ENCODE results near the gene NUBPL.
"Not testable (repeated sequence)": the region's sequence is repeated elsewhere in the genome, so short reads cannot be mapped to it uniquely, and the experiment has no call there.

Gene NUBPL

GRCh38 chr14:31716208-31716607 lies 155.0 kb downstream of the NUBPL start:
- TF ChIP-seq ZNF274 (IDR thresholded peaks at IDR 0.05; ENCODE audit: low read depth, low read length) = no peak
- H3K4me3 ChIP-seq (ENCODE audit: low read length) = no peak overlapping the region

- H3K4me3 ChIP-seq (ENCODE audit: low read length) = no peak overlapping the region
Observed at GRCh38 chr14:31717294-31718085, 156.3 kb downstream of the NUBPL start.

GRCh38 chr14:31718585-31718984 lies 157.4 kb downstream of the NUBPL start:
- TF ChIP-seq ZNF274 (IDR thresholded peaks at IDR 0.05; ENCODE audit: low read depth, low read length) = no peak

More at GRCh38 chr14:31717294-31718085, 156.3 kb downstream of the NUBPL start:
- no peak for TF ChIP-seq ZNF274 (IDR thresholded peaks at IDR 0.05; ENCODE audit: low read depth, low read length)

GRCh38 chr14:31718985-31719384 lies 157.8 kb downstream of the NUBPL start:
- no peak overlapping the region for H3K4me3 ChIP-seq (ENCODE audit: low read length)
- no peak for TF ChIP-seq ZNF274 (IDR thresholded peaks at IDR 0.05; ENCODE audit: low read depth, low read length)

More at GRCh38 chr14:31718585-31718984, 157.4 kb downstream of the NUBPL start:
- H3K4me3 ChIP-seq (ENCODE audit: low read length) = no peak overlapping the region

- no peak overlapping the region for H3K4me3 ChIP-seq (ENCODE audit: low read length)
- no peak for TF ChIP-seq ZNF274 (IDR thresholded peaks at IDR 0.05; ENCODE audit: low read depth, low read length)
Observed at GRCh38 chr14:31726337-31726736, 165.1 kb downstream of the NUBPL start.

GRCh38 chr14:31727797-31728196 lies 166.6 kb downstream of the NUBPL start:
- no peak for TF ChIP-seq ZNF274 (IDR thresholded peaks at IDR 0.05; ENCODE audit: low read depth, low read length)

GRCh38 chr14:31740688-31741087 lies 179.5 kb downstream of the NUBPL start:
- no peak for TF ChIP-seq ZNF274 (IDR thresholded peaks at IDR 0.05; ENCODE audit: low read depth, low read length)
- H3K4me3 ChIP-seq (ENCODE audit: low read length) = no peak overlapping the region

More at GRCh38 chr14:31727797-31728196, 166.6 kb downstream of the NUBPL start:
- no peak overlapping the region for H3K4me3 ChIP-seq (ENCODE audit: low read length)

- TF ChIP-seq ZNF274 (IDR thresholded peaks at IDR 0.05; ENCODE audit: low read depth, low read length) = no peak
- H3K4me3 ChIP-seq (ENCODE audit: low read length) = no peak overlapping the region
Observed at GRCh38 chr14:31745741-31746140, 184.5 kb downstream of the NUBPL start.

- H3K4me3 ChIP-seq (ENCODE audit: low read length) = no peak overlapping the region
- no peak for TF ChIP-seq ZNF274 (IDR thresholded peaks at IDR 0.05; ENCODE audit: low read depth, low read length)
Observed at GRCh38 chr14:31746326-31746725, 185.1 kb downstream of the NUBPL start.

GRCh38 chr14:31749275-31749674 lies 188.1 kb downstream of the NUBPL start:
- no peak overlapping the region for H3K4me3 ChIP-seq (ENCODE audit: low read length)
- TF ChIP-seq ZNF274 (IDR thresholded peaks at IDR 0.05; ENCODE audit: low read depth, low read length) = no peak

- H3K4me3 ChIP-seq (ENCODE audit: low read length) = not testable (repeated sequence)
Observed at GRCh38 chr14:31751047-31751446, 189.8 kb downstream of the NUBPL start.

GRCh38 chr14:31752867-31753661 lies 191.9 kb downstream of the NUBPL start:
- no peak for TF ChIP-seq ZNF274 (IDR thresholded peaks at IDR 0.05; ENCODE audit: low read depth, low read length)
- no peak overlapping the region for H3K4me3 ChIP-seq (ENCODE audit: low read length)

- H3K4me3 ChIP-seq (ENCODE audit: low read length) = no peak overlapping the region
- no peak for TF ChIP-seq ZNF274 (IDR thresholded peaks at IDR 0.05; ENCODE audit: low read depth, low read length)
Observed at GRCh38 chr14:31758941-31759340, 197.7 kb downstream of the NUBPL start.

- no peak for TF ChIP-seq ZNF274 (IDR thresholded peaks at IDR 0.05; ENCODE audit: low read depth, low read length)
- no peak overlapping the region for H3K4me3 ChIP-seq (ENCODE audit: low read length)
Observed at GRCh38 chr14:31760277-31760676, 199.1 kb downstream of the NUBPL start.

- no peak overlapping the region for H3K4me3 ChIP-seq (ENCODE audit: low read length)
- no peak for TF ChIP-seq ZNF274 (IDR thresholded peaks at IDR 0.05; ENCODE audit: low read depth, low read length)
Observed at GRCh38 chr14:31761325-31761724, 200.1 kb downstream of the NUBPL start.

All from GM08714 (cell line).